HEK293 (cell line): Measurements from ENCODE around the gene IL20RA.
A peak's percentile ranks its signal among the peaks of the same experiment; 100 is the strongest.

ENCODE experiments used
- CTCF ChIA-PET: fragments of 350-600 bp; formaldehyde crosslinking; extraction: SDS; loops from one replicate; lab custom pipeline; 2021; ENCODE audit warnings: antibody characterized with exemption; lab: Yijun Ruan, JAX
- POLR2A ChIA-PET: fragments of 300-600 bp; formaldehyde crosslinking; extraction: SDS; loops from one replicate; lab custom pipeline; 2020; ENCODE audit warnings: antibody characterized with exemption, inconsistent platforms; lab: Yijun Ruan, JAX
- H3K27ac ChIP-seq: fragments of 200-500 bp; sonication (Bioruptor generic); 2 replicates; pipeline ENCODE4 v1.5.1; 2014; ENCODE audit warnings: low read depth, low read length, control low read depth, inconsistent platforms; ENCODE audit errors: extremely low read depth
- H3K36me3 ChIP-seq, 2 experiments: fragments of 200-500 bp in 1 of 2; sonication (Bioruptor generic) in 1 of 2; 1 replicate in 1 of 2; 2 replicates in 1 of 2; pipeline ENCODE4 v1.5.1; 2014 to 2017; ENCODE audit warnings: inconsistent platforms in 2 of 2, low read length in 2 of 2; ENCODE audit not compliant: control insufficient read depth in 2 of 2, insufficient read depth in 1 of 2
- H3K4me1 ChIP-seq: fragments of 200-500 bp; sonication (Bioruptor generic); 2 replicates; pipeline ENCODE4 v1.5.1; 2014; ENCODE audit warnings: mild to moderate bottlenecking, low read length, inconsistent platforms; ENCODE audit not compliant: control insufficient read depth, insufficient read depth
- H3K4me3 ChIP-seq: 2 replicates; pipeline ENCODE4 v1.5.1; 2011; ENCODE audit warnings: low read depth, mild to moderate bottlenecking, control low read depth, low read length, moderate library complexity
- H3K9me3 ChIP-seq: fragments of 200-500 bp; sonication (Bioruptor generic); 2 replicates; pipeline ENCODE4 v1.5.1; 2014; ENCODE audit warnings: low read depth, low read length, inconsistent platforms; ENCODE audit not compliant: control insufficient read depth, insufficient read depth
- INSM2 ChIP-seq: fragments of 450-650 bp; formaldehyde crosslinking; IDR thresholded peaks from 2 replicates; pipeline ENCODE4 v1.5.1; 2016; ENCODE audit warnings: missing biosample characterization, missing genetic modification characterization
- KLF7 ChIP-seq: fragments of 450-650 bp; formaldehyde crosslinking; IDR thresholded peaks from 2 replicates; pipeline ENCODE4 v1.5.1; 2016; ENCODE audit warnings: missing biosample characterization, missing genetic modification characterization, borderline replicate concordance
- MYNN ChIP-seq: fragments of 450-650 bp; formaldehyde crosslinking; IDR thresholded peaks from 2 replicates; pipeline ENCODE4 v1.5.1; 2016; ENCODE audit warnings: missing biosample characterization, missing genetic modification characterization, borderline replicate concordance
- PRDM1 ChIP-seq: fragments of 450-650 bp; formaldehyde crosslinking; IDR thresholded peaks from 2 replicates; pipeline ENCODE4; 2016; ENCODE audit warnings: missing biosample characterization, missing genetic modification characterization
- PRDM2 ChIP-seq: fragments of 450-650 bp; formaldehyde crosslinking; IDR thresholded peaks from 2 replicates; pipeline ENCODE4 v1.5.1; 2016; ENCODE audit warnings: missing biosample characterization, missing genetic modification characterization, borderline replicate concordance
- TRIM28 ChIP-seq: IDR thresholded peaks from 2 replicates; pipeline ENCODE4 v1.6.1; 2011; ENCODE audit warnings: low read length, control low read depth, borderline replicate concordance
- ZBTB21 ChIP-seq: fragments of 450-650 bp; formaldehyde crosslinking; IDR thresholded peaks from 2 replicates; pipeline ENCODE4 v1.5.1; 2017; ENCODE audit warnings: missing biosample characterization, missing genetic modification characterization
- ZBTB26 ChIP-seq: fragments of 450-650 bp; formaldehyde crosslinking; optimal IDR thresholded peaks from 2 replicates; pipeline ENCODE3; 2016; ENCODE audit warnings: missing biosample characterization, mild to moderate bottlenecking, missing genetic modification characterization
- ZNF175 ChIP-seq: fragments of 450-650 bp; formaldehyde crosslinking; IDR thresholded peaks from 2 replicates; pipeline ENCODE4 v1.5.1; 2016; ENCODE audit warnings: missing biosample characterization, missing genetic modification characterization
- ZNF184 ChIP-seq: fragments of 450-650 bp; IDR thresholded peaks from 2 replicates; pipeline ENCODE4 v1.5.1; 2018; ENCODE audit warnings: missing biosample characterization, mild to moderate bottlenecking, missing genetic modification characterization
- ZNF19 ChIP-seq: fragments of 450-650 bp; formaldehyde crosslinking; IDR thresholded peaks from 2 replicates; pipeline ENCODE4; 2016; ENCODE audit warnings: missing biosample characterization, missing genetic modification characterization, low read depth
- ZNF223 ChIP-seq: fragments of 450-650 bp; formaldehyde crosslinking; IDR thresholded peaks from 2 replicates; pipeline ENCODE4 v1.5.1; 2016; ENCODE audit warnings: missing biosample characterization, missing genetic modification characterization
- ZNF26 ChIP-seq: fragments of 450-650 bp; formaldehyde crosslinking; IDR thresholded peaks from 2 replicates; pipeline ENCODE4 v1.5.1; 2016; ENCODE audit warnings: missing biosample characterization, missing genetic modification characterization
- ZNF274 ChIP-seq, 2 experiments: fragments of 200-500 bp in 1 of 2; fragments of 450-650 bp in 1 of 2; sonication (Bioruptor generic) in 1 of 2; formaldehyde crosslinking in 1 of 2; IDR thresholded peaks; 2 replicates each; pipeline versions ENCODE4 v1.5.1 to v1.6.1; 2014 to 2016; ENCODE audit warnings: borderline replicate concordance in 1 of 2, inconsistent platforms in 1 of 2, low read length in 1 of 2, missing biosample characterization in 1 of 2, missing genetic modification characterization in 1 of 2
- ZNF292 ChIP-seq: fragments of 450-650 bp; formaldehyde crosslinking; IDR thresholded peaks from 2 replicates; pipeline ENCODE4 v1.5.1; 2016; ENCODE audit warnings: low read depth, missing biosample characterization, missing genetic modification characterization, borderline replicate concordance
- ZNF324 ChIP-seq: fragments of 450-650 bp; formaldehyde crosslinking; IDR thresholded peaks from 2 replicates; pipeline ENCODE4 v1.5.1; 2016; ENCODE audit warnings: missing biosample characterization, missing genetic modification characterization
- ZNF48 ChIP-seq: fragments of 450-650 bp; formaldehyde crosslinking; IDR thresholded peaks from 2 replicates; pipeline ENCODE4 v1.5.1; 2016; ENCODE audit warnings: missing biosample characterization, missing genetic modification characterization
- ZNF558 ChIP-seq: fragments of 450-650 bp; formaldehyde crosslinking; IDR thresholded peaks from 2 replicates; pipeline ENCODE4 v1.5.1; 2016; ENCODE audit warnings: missing biosample characterization, missing genetic modification characterization
- ZNF561 ChIP-seq: fragments of 450-650 bp; IDR thresholded peaks from 2 replicates; pipeline ENCODE4 v1.5.1; 2018; ENCODE audit warnings: missing biosample characterization, missing genetic modification characterization, borderline replicate concordance
- ZNF596 ChIP-seq: fragments of 450-650 bp; IDR thresholded peaks from 2 replicates; pipeline ENCODE4 v1.5.0; 2018; ENCODE audit warnings: missing biosample characterization, mild to moderate bottlenecking, missing genetic modification characterization, moderate library complexity
- ZNF645 ChIP-seq: fragments of 450-650 bp; formaldehyde crosslinking; IDR thresholded peaks from 2 replicates; pipeline ENCODE4; 2016; ENCODE audit warnings: missing biosample characterization, missing genetic modification characterization
- ZNF677 ChIP-seq: fragments of 450-650 bp; IDR thresholded peaks from 2 replicates; pipeline ENCODE4 v1.5.0; 2018; ENCODE audit warnings: missing biosample characterization, mild to moderate bottlenecking, missing genetic modification characterization, moderate library complexity
- ZNF747 ChIP-seq: fragments of 450-650 bp; formaldehyde crosslinking; IDR thresholded peaks from 2 replicates; pipeline ENCODE4 v1.5.1; 2016; ENCODE audit warnings: missing biosample characterization, missing genetic modification characterization
- ZNF768 ChIP-seq: fragments of 450-650 bp; formaldehyde crosslinking; IDR thresholded peaks from 2 replicates; pipeline ENCODE4 v1.5.1; 2018; ENCODE audit warnings: missing biosample characterization, mild to moderate bottlenecking, missing genetic modification characterization
- ZNF843 ChIP-seq: fragments of 450-650 bp; formaldehyde crosslinking; IDR thresholded peaks from 2 replicates; pipeline ENCODE4 v1.5.1; 2016; ENCODE audit warnings: missing biosample characterization, missing genetic modification characterization

The IL20RA gene

GRCh38 chr6:137044366-137045221, at the start of gene IL20RA:
Gene IL20RA (minus strand): TSS chr6:137044965. CDS start chr6:137044728, 237 bp downstream.
- POLR2A ChIA-PET: interaction anchor here (0.7 to 1.5 kb wide), 7 partner anchors 30 to 755 kb away, joined by 3 to 11 read pairs (median 4); partner anchors contain the start of gene BCLAF1
- H3K36me3 ChIP-seq: no peaks in the 10 kb centered on the region
- peaks cover 10% of the 10 kb centered on the region; the same call in 1 of the 2 replicates for H3K4me1 ChIP-seq
- peak within 1 kb of the TSS; percentile 83; the same call in 1 of the 2 replicates for H3K27ac ChIP-seq
- no peaks in the 10 kb centered on the region for H3K9me3 ChIP-seq
- CTCF ChIA-PET: interaction anchor here (0.7 to 1.6 kb wide), 11 partner anchors 9 to 867 kb away, joined by 3 to 5 read pairs (median 3); no protein-coding TSS in a partner anchor
- peak within 1 kb of the TSS; percentile 57 for H3K4me3 ChIP-seq
- TF ChIP-seq ZNF324 (tag by site-specific recombination) (no peak; the same call in 1 of the 2 replicates), ZNF645 (tag by site-specific recombination) (no peak), ZBTB21 (tag by site-specific recombination) (no peak), ZNF48 (tag by site-specific recombination) (no peak), ZNF677 (tag by site-specific recombination) (no peak), ZNF596 (tag by site-specific recombination) (no peak), ZBTB26 (tag by site-specific recombination) (peak; percentile 42), ZNF26 (tag by site-specific recombination) (no peak), ZNF292 (tag by site-specific recombination) (no peak), INSM2 (tag by site-specific recombination) (no peak), ZNF558 (tag by site-specific recombination) (no peak), ZNF274 (IDR thresholded peaks at IDR 0.05; ENCODE audit: low read length) (no peak), ZNF274 (tag by site-specific recombination; IDR thresholded peaks at IDR 0.05; ENCODE audit: borderline replicate concordance) (no peak), ZNF184 (tag by site-specific recombination) (0 out of 2 replicates have a peak, but pooled peaks have one; percentile 8), ZNF561 (tag by site-specific recombination) (no peak; the same call in none of the 2 replicates), PRDM2 (no peak), ZNF175 (tag by site-specific recombination) (no peak), ZNF768 (no peak), PRDM1 (tag by site-specific recombination) (no peak), ZNF223 (no peak), TRIM28 (no peak), ZNF19 (tag by site-specific recombination) (no peak), MYNN (tag by site-specific recombination) (no peak), ZNF843 (no peak), ZNF747 (tag by site-specific recombination) (no peak), KLF7 (tag by site-specific recombination) (no peak)
